Natural killer cell (primary cell): ENCODE data around the gene NXN. TPM values are rescaled to one million over a fixed set of nuclear protein-coding genes. Genes with fewer than 3 reads are reported as not detected.
"Not testable (repeated sequence)": the region's sequence is repeated elsewhere in the genome, so short reads cannot be mapped to it uniquely, and the experiment has no call there.

Experiments used
- ATAC-seq, 3 donors: fragments of 150-1000 bp in 2 of 3; fragments of 200-7000 bp in 1 of 3; cut with Tn5 transposase; 1 replicate in 1 of 3; 2 replicates in 2 of 3; pipeline ENCODE4 v1.10.0; 2021; ENCODE audit warnings: mild to moderate bottlenecking in 2 of 3, moderate library complexity in 2 of 3
- DNase-seq, 2 donors: peaks; one replicate each; pipeline versions ENCODE4 v3.0.0 to v3.0.0-alpha.2; 2013 to 2021; ENCODE audit warnings: mixed read lengths in 1 of 2
- H3K27ac ChIP-seq: one replicate; pipeline ENCODE4 v1.5.1; 2013; ENCODE audit warnings: mild to moderate bottlenecking, low read length
- H3K27me3 ChIP-seq: one replicate; pipeline ENCODE4 v1.6.1; 2013; ENCODE audit warnings: low read length; ENCODE audit not compliant: control insufficient read depth, insufficient read depth
- H3K36me3 ChIP-seq: one replicate; pipeline ENCODE4 v1.6.1; 2013; ENCODE audit warnings: low read length; ENCODE audit not compliant: control insufficient read depth, insufficient read depth
- H3K4me1 ChIP-seq: one replicate; pipeline ENCODE4 v1.6.1; 2013; ENCODE audit warnings: low read length; ENCODE audit not compliant: control insufficient read depth, insufficient read depth
- H3K4me3 ChIP-seq: one replicate; pipeline ENCODE4 v1.5.1; 2013; ENCODE audit warnings: low read length
- H3K9me3 ChIP-seq: one replicate; pipeline ENCODE4 v1.6.1; 2013; ENCODE audit warnings: low read length; ENCODE audit not compliant: control insufficient read depth, insufficient read depth
- H3K27ac Mint-ChIP-seq, 2 donors: one replicate each; pipeline ENCODE4 v1.8.0; 2022; ENCODE audit warnings: mild to moderate bottlenecking in 2 of 2, mixed read lengths in 2 of 2, moderate library complexity in 1 of 2
- H3K27me3 Mint-ChIP-seq, 2 donors: one replicate each; pipeline ENCODE4 v1.8.0; 2022; ENCODE audit warnings: low read depth in 2 of 2, mixed read lengths in 2 of 2
- H3K36me3 Mint-ChIP-seq: one replicate; pipeline ENCODE4 v1.8.0; 2022; ENCODE audit warnings: mixed read lengths
- H3K4me1 Mint-ChIP-seq, 2 donors: one replicate each; pipeline ENCODE4 v1.8.0; 2022; ENCODE audit warnings: mixed read lengths in 2 of 2
- H3K4me3 Mint-ChIP-seq: one replicate; pipeline ENCODE4 v1.8.0; 2022; ENCODE audit warnings: mild to moderate bottlenecking, moderate library complexity, mixed read lengths
- H3K9me3 Mint-ChIP-seq, 2 donors: one replicate each; pipeline ENCODE4 v1.8.0; 2022; ENCODE audit warnings: mixed read lengths in 2 of 2
- WGBS: methylation state at CpG from one replicate; pipeline ENCODE4 v1.1.7; 2013; ENCODE audit warnings: missing lambda C conversion rate; ENCODE audit not compliant: insufficient coverage; 5-methylcytosine and 5-hydroxymethylcytosine counted together
- intact Hi-C: fragments of 100-400 bp; cut with micrococcal nuclease; formaldehyde crosslinking; loops from one replicate; pipeline ENCODE4 v1.14.2; 2022
- total RNA-seq, 4 donors: library from RNA; stranded (reverse); fragments of 120-200 nt in 1 of 4; gene quantifications; one replicate each; pipeline versions ENCODE4 v1.2.3 to v1.2.4, GENCODE V29; 2013 to 2022
- TF ChIP-seq, protein P1 (sequence below): fragments of 200-600 bp; IDR thresholded peaks from one replicate; pipeline ENCODE4 v1.8.0; 2022; ENCODE audit warnings: antibody characterized with exemption

The NXN gene
- total RNA-seq, 3 donors from 2014 or later (not counting 1 experiment from before 2014, with no cell fraction given) = 0.14 to 0.55 TPM; not detected in 1

DNA sequence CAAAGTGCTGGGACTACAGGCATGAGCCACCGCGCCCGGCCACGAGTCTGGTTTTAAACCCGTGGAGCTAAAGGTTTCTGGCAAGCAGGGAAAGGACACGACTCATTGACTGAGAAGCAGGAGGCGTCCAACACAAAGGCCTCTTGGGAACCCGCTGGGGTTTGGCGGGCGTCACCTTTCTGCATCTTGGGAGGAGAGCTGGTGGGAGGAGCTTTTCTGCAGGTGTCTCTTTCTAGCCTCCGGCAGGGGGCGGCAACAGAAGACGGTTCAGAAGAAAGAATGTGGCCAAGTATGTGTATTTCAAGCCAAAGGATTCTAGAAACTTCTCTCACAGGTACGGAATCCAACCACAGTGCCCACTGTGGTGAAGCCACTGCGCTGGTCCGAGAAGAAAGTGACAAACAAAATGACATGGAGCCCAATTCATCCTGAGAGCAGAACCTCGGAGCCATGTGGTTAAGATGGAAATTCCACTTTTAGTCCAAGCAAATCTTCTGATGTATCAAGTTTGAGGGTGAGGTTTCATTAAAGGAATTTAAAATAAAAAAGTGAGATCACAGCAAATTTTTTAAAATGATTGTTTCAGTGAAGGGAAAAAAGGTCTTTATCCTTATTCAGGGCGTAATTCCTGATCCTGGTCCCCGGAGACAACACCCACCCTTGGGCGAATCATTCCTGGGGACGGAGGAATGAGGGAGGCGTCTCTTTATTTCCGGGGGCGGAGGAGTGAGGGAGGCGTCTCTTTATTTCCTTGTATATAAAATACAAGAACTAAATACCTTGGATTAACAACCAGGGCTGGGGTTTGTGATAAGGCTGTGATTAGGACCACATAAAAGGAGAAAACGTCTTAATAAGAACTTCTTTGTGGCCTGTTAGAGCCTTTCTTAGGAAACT, 99.8 kb downstream of the NXN start:
- no peak overlapping the region for H3K4me3 ChIP-seq
- ATAC-seq (peak in 2 of 3 donors; percentile 38 to 73), DNase-seq (peak; percentile 33 to 84)
- 42% methylated on average over 23 of the region's 26 CpGs for WGBS
- intact Hi-C loops = loop anchor here (1.0 kb wide), 1 partner anchor 120 kb away; no protein-coding TSS in a partner anchor
- no peaks in the 10 kb centered on the region for H3K27me3 ChIP-seq
- H3K27ac ChIP-seq = no peak overlapping the region
- H3K9me3 ChIP-seq = no peaks in the 10 kb centered on the region
- no peaks in the 10 kb centered on the region for H3K36me3 ChIP-seq
- no peak overlapping the region for H3K27ac Mint-ChIP-seq
- H3K4me3 Mint-ChIP-seq = no peak overlapping the region
- peaks cover 0 to 4% of the 10 kb centered on the region in 2 donors for H3K4me1 Mint-ChIP-seq
- no peaks in the 10 kb centered on the region for H3K4me1 ChIP-seq
- no peaks in the 10 kb centered on the region for H3K9me3 Mint-ChIP-seq
- peaks cover 0 to 13% of the 10 kb centered on the region in 2 donors for H3K27me3 Mint-ChIP-seq
- TF ChIP-seq, protein P1, sequence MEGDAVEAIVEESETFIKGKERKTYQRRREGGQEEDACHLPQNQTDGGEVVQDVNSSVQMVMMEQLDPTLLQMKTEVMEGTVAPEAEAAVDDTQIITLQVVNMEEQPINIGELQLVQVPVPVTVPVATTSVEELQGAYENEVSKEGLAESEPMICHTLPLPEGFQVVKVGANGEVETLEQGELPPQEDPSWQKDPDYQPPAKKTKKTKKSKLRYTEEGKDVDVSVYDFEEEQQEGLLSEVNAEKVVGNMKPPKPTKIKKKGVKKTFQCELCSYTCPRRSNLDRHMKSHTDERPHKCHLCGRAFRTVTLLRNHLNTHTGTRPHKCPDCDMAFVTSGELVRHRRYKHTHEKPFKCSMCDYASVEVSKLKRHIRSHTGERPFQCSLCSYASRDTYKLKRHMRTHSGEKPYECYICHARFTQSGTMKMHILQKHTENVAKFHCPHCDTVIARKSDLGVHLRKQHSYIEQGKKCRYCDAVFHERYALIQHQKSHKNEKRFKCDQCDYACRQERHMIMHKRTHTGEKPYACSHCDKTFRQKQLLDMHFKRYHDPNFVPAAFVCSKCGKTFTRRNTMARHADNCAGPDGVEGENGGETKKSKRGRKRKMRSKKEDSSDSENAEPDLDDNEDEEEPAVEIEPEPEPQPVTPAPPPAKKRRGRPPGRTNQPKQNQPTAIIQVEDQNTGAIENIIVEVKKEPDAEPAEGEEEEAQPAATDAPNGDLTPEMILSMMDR = peak; percentile 56
- H3K36me3 Mint-ChIP-seq = no peaks in the 10 kb centered on the region

DNA sequence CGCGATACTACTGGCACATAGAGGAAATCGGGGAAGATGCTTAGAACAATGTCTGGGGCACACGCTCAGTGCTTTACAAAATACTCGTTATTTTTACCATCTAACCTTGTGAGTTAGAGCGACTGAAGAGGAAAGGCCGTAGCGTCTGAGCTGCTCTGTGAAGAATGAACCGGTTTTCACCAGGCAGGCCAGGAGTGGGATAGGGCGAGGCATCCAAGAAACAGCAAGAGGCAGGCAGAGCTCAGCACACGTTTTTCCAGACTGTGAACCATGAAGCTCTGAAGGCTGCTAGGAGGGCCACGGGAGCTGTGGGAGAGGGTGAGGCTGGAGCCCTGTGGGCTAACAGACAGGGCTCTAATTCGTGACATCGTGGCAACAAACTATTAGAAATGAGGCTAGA, 101.9 kb downstream of the NXN start:
- no peaks in the 10 kb centered on the region for H3K36me3 Mint-ChIP-seq

DNA sequence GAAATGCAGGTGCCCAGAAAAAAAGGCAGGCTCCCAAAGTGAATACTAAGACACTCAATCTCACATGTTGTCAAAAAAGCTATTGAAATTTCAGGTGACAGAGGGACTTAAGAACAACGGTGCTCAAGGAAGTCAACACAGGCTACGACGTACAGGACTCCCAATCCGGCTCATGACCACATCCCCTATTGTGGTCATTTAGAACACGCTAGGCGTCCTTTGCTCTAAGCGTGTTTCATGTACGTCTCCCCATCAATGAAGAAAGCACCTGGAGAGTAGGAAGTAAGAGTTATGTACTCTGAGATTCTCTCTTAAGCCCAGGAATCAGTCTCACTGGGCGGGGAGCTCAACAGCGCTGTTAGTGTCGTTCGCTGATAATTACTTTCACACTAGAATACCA, 103.3 kb downstream of the NXN start:
- Histone ChIP-seq H3K9me3 (no peaks in the 10 kb centered on the region), H3K4me1 (no peaks in the 10 kb centered on the region), H3K27ac (no peak overlapping the region), H3K4me3 (no peak overlapping the region), H3K36me3 (no peaks in the 10 kb centered on the region), H3K27me3 (no peaks in the 10 kb centered on the region)
- DNase-seq (peak in 1 of 2 donors; percentile 69), ATAC-seq (peak in 2 of 3 donors; percentile 41 to 66)
- 15% methylated on average over 12 of the region's 12 CpGs for WGBS
- intact Hi-C loops = no loop called here
- Mint-ChIP-seq H3K4me3 (no peak overlapping the region), H3K27me3 (peaks cover 0 to 17% of the 10 kb centered on the region in 2 donors), H3K9me3 (no peaks in the 10 kb centered on the region), H3K27ac (no peak overlapping the region), H3K36me3 (no peaks in the 10 kb centered on the region), H3K4me1 (peaks cover 0 to 4% of the 10 kb centered on the region in 2 donors)
- TF ChIP-seq, protein P1 = no peak

More for the DNA sequence above, 101.9 kb downstream of the NXN start:
- no peak for ATAC-seq
- Histone ChIP-seq H3K27me3 (no peaks in the 10 kb centered on the region), H3K4me3 (no peak overlapping the region), H3K9me3 (no peaks in the 10 kb centered on the region), H3K36me3 (no peaks in the 10 kb centered on the region), H3K4me1 (no peaks in the 10 kb centered on the region), H3K27ac (no peak overlapping the region)
- intact Hi-C loops = no loop called here
- no peak overlapping the region for H3K27ac Mint-ChIP-seq
- no peak for DNase-seq
- no peak overlapping the region for H3K4me3 Mint-ChIP-seq
- H3K4me1 Mint-ChIP-seq = peaks cover 0 to 4% of the 10 kb centered on the region in 2 donors
- TF ChIP-seq, protein P1 = no peak
- peaks cover 0 to 13% of the 10 kb centered on the region in 2 donors for H3K27me3 Mint-ChIP-seq
- WGBS = 87% methylated on average over 14 of the region's 14 CpGs
- no peaks in the 10 kb centered on the region for H3K9me3 Mint-ChIP-seq

DNA sequence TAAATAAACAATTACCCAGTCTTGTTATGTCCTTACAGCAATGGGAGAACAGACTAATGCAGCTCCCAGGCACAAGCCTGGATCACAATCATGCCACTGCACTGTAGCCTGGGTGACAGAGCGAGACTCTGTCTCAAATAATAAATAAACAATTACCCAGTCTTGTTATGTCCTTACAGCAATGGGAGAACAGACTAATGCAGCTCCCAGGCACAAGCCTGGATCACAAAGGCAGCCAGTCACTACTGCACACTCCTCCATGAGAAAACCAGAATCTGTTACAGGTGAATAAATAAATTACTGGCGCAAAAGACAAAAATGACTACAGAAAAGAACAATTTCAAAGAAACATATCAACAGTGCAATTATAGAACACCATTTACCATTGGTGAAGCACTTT, 105.0 kb downstream of the NXN start:
- H3K27me3 ChIP-seq, H3K4me3 Mint-ChIP-seq, H3K36me3 ChIP-seq, H3K4me1 Mint-ChIP-seq, ATAC-seq, H3K9me3 Mint-ChIP-seq, H3K36me3 Mint-ChIP-seq, DNase-seq, H3K27ac Mint-ChIP-seq, H3K9me3 ChIP-seq, H3K4me1 ChIP-seq, H3K27ac ChIP-seq, H3K4me3 ChIP-seq, intact Hi-C loops: not testable (repeated sequence)
- H3K27me3 Mint-ChIP-seq = peaks cover 4 to 15% of the 10 kb centered on the region in 2 donors
- WGBS = 100% methylated on average over 1 of the region's 2 CpGs
